Panc1 (cell line): ENCODE measurements around the gene SIK2.

ENCODE experiments used
- POLR2AphosphoS5 ChIP-seq: IDR thresholded peaks from 2 replicates; pipeline ENCODE4 v1.6.1; 2012; ENCODE audit warnings: mild to moderate bottlenecking, low read depth, low read length, moderate library complexity
- REST ChIP-seq, 2 experiments: IDR thresholded peaks; 2 replicates each; pipeline ENCODE4 v1.6.1; 2011 to 2012; ENCODE audit warnings: low read depth in 2 of 2, control low read depth in 1 of 2, low read length in 1 of 2, mild to moderate bottlenecking in 1 of 2, moderate library complexity in 1 of 2; ENCODE audit not compliant: insufficient read depth in 1 of 2
- TF ChIP-seq, protein P1 (sequence below): fragments of 450-650 bp; IDR thresholded peaks from 2 replicates; pipeline ENCODE4 v1.5.1; 2017; ENCODE audit warnings: mild to moderate bottlenecking

- TF ChIP-seq, protein P1, sequence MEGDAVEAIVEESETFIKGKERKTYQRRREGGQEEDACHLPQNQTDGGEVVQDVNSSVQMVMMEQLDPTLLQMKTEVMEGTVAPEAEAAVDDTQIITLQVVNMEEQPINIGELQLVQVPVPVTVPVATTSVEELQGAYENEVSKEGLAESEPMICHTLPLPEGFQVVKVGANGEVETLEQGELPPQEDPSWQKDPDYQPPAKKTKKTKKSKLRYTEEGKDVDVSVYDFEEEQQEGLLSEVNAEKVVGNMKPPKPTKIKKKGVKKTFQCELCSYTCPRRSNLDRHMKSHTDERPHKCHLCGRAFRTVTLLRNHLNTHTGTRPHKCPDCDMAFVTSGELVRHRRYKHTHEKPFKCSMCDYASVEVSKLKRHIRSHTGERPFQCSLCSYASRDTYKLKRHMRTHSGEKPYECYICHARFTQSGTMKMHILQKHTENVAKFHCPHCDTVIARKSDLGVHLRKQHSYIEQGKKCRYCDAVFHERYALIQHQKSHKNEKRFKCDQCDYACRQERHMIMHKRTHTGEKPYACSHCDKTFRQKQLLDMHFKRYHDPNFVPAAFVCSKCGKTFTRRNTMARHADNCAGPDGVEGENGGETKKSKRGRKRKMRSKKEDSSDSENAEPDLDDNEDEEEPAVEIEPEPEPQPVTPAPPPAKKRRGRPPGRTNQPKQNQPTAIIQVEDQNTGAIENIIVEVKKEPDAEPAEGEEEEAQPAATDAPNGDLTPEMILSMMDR, result no peak
- TF ChIP-seq REST (IDR thresholded peaks at IDR 0.05; ENCODE audit: insufficient read depth in 1 of 2, low read depth in 2 of 2, low read length in 1 of 2), result no peak
- no peak for TF ChIP-seq POLR2AphosphoS5
Observed at GRCh38 chr11:111585371-111585770, 16.9 kb upstream of the SIK2 start.
